Glomerular visceral epithelial cell (primary cell): Measurements from ENCODE around the gene RHOXF1.
"Not testable (repeated sequence)": the region's sequence is repeated elsewhere in the genome, so short reads cannot be mapped to it uniquely, and the experiment has no call there.

ENCODE experiments used
- DNase-seq: peaks from one replicate; pipeline ENCODE4 v3.0.0-alpha.2; 2016; ENCODE audit errors: extremely low spot score

RHOXF1 gene, protein sequence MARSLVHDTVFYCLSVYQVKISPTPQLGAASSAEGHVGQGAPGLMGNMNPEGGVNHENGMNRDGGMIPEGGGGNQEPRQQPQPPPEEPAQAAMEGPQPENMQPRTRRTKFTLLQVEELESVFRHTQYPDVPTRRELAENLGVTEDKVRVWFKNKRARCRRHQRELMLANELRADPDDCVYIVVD

DNA sequence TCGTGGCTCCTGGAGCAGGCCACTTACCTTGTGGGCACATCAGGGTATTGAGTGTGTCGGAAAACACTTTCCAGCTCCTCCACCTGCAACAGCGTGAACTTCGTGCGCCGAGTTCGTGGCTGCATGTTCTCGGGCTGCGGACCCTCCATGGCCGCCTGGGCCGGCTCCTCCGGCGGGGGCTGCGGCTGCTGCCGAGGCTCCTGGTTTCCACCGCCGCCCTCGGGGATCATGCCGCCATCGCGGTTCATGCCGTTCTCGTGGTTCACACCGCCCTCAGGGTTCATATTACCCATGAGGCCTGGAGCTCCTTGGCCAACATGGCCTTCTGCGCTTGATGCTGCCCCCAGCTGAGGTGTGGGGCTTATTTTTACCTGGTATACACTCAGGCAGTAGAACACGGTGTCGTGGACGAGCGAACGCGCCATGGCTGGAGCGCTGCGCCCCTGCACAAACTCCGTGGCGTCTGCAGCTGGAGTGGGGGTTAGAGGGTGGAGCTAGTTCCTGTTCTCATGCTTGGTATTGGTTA, at the start of gene RHOXF1:
RHOXF1 (minus strand) TSS at position 476 of the 526 bp plus-strand sequence; CDS start at position 425, 51 bp downstream.
- DNase-seq = no peak

DNA sequence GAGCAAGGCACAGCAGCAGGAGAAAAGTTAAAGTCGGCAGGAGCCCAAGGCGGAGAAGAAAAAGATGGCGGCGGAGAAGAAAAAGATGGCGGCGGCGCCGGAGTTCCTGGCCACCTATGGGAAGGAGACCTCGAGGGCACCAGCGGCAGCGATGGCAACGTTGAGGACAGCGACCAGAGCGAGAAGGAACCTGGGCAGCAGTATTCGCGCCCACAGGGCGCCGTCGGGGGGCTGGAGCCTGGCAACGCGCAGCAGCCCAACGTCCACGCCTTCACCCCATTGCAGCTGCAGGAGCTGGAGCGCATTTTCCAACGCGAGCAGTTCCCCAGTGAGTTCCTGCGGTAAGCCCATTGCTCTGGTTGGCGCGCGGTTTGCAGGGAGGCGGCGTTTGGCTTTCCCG, 43.4 kb upstream of the RHOXF1 start:
- DNase-seq = not testable (repeated sequence)

DNA sequence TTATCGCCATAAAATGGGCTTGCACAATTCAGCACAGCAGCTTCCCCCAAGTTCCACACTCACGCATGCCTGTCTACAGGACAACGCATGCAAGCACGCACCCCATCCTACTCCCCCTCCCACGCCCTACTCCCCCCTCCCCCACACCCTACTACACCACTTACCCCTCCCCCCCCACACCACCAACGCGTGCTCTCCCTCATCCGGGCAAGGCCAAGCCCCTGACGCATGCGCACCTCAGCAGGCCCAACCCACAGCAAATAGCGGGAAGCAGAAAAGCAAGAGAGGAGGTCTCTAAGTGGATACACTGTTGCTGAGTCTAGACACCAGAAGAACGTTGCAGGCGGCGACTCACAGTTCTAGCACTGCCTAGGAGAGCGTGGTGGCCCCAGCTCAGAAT, 42.6 kb upstream of the RHOXF1 start, which contains the start of gene RHOXF2:
RHOXF2 (plus strand) TSS at position 301 of the 400 bp plus-strand sequence. CDS start 138 bp downstream, outside the sequence.
- not testable (repeated sequence) for DNase-seq

DNA sequence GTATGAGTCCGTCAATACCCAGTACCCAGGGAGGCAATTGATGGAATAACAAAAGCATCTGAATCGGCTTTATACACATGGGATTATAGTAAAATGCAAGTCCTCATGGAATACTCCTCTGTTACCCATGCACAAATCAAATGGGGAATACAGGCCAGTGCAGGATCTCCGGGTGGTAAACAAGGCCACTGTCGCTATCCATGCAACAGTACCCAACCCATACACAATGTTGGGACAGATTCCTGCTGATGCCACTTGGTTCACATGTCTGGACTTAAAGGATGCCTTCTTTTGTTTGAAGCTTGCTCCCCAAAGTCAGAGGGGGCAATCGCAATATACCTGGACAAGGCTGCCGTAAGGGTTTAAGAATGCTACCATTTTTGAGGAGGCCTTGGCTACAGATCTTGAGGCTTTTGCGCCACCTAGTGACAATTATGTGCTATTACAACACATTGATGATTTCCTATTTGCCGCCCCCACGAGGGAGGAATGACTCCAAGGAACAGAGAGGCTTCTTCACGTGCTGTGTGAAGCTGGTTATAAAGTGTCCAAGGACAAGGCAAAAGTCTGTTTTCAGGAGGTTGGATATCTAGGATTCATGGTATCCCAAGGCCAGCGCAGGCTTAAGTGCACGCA, 34.5 kb upstream of the RHOXF1 start:
- DNase-seq = not testable (repeated sequence)

DNA sequence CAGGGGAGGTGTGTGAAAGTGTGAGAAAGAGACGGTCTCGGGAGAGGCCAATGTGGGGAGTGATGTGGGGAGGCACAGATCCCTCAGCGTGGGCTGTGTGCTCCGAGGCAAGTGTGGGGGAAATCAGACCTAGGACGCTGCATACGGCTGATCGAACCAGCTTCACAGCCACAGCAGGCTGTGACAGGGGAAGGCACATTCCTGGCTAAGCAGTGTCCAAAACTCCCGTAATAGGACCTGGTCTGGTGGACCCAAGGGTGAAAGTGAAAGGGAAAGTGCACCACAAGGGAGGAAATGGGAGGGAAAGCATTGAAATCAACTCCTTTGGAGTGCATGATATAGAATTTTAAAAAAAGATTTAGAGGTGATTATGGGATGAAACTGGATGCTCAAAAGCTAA, 31.8 kb upstream of the RHOXF1 start:
- DNase-seq = no peak

DNA sequence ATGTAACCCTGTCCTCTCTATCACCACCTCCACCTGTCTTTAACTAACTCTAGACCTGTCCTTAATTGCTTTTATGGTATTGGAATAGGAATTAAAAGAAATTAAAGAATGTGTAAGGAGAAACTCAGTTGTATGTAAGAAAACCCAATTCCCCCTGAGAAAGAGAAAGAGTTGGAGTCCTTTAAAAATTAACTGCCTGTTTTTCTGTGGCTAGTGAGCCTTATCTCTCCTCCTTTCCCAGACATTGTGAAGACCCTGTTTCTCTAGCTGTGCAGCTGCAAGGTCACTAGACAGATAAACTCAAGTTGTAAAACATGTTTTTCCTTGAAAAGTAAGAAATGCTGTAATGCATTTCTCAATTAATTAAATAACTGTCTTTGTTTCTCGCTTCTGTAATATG, 30.6 kb upstream of the RHOXF1 start:
- not testable (repeated sequence) for DNase-seq

DNA sequence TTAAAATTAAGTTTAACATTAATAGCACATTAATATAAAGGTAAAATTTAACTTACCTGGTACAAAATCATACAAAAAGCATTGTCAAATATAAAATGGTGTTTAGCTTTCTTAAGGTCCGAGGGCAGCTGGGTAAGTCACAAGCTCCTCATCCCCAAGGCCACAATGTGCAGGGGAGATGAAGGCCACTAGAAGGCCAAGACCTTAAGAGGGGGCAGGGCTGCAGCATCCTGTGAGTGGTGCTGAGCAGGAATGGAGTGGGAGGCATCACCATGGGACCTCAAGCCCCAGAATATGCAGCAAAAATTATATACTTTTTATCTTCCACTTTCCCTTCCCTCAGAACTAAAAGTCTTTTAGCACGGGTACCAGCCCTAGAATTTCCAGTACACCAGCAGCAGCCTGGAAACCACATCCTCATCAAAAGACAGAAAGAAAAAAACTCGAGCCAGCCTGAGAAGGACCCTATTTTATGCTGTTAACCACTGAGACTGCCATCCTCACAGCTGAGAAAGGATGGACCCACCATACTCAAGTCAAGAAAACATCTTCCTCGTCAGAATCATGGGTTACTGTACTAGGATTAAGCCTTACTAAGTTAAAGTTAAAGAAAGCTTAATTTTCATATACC, 29.7 kb upstream of the RHOXF1 start:
- DNase-seq = no peak

DNA sequence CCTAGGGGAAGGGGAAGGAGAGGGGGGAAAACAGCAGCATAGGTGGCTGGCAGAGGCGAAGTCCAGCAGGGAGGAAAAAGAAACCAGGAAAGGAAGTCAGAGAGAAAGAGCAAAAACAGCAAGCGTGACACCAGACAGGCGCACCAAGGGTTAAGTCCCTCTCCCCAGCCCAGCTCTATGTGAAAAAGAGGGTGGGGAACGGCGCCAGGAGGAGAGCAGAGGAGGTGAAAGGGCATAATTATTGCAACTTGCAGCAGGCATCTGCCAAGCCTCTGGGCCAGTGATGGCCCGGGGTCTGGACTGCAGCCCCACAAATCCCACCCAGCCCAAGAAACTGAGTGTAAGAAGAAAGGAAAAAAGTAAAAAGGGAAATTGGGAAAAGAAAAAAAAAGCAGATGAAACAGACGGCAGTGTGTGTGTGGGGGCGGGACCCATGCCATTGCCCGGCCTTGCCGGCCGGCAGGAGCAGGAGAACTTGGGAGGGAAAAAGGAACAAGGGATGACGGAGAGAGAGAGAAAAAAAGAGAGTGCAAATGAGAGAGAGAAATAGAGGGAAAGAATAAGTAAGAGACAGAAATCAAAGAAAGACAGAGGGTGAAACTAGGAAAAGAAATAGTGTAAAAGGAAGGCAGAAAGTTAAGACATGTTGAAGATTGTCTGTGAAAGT, 28.6 kb upstream of the RHOXF1 start:
- DNase-seq = no peak

DNA sequence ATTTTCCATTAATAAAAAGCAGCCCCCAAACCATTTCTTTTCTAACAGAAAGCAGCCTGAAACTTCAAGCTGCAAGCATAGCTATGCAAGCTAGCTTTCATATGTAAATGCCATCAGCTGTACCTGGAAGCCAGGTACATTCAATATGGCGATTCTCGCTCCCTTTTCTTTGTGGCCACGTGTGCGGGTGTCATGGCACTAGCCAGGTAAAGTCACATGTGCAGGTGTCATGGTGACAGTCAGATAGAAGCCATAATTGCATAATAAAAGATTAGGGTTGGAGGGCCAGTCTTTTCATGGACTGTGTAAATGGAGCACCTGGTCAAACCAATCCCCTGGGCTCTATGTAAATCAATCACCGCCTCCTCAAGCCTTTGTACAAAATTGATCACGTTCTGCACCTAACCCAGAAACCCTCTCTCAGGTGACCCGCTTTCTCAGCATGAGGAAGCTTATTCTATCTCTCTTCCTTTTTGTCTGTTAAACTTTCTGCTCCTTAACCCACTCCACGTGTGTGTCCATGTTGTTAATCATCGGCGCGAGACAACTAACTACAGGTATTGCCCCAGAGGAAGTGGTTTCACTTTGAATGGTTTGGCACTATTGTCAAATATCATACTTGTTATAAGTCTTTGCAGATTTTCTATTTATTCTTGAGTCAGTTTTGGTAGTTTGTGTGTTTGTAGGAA, 24.7 kb upstream of the RHOXF1 start:
- no peak for DNase-seq

DNA sequence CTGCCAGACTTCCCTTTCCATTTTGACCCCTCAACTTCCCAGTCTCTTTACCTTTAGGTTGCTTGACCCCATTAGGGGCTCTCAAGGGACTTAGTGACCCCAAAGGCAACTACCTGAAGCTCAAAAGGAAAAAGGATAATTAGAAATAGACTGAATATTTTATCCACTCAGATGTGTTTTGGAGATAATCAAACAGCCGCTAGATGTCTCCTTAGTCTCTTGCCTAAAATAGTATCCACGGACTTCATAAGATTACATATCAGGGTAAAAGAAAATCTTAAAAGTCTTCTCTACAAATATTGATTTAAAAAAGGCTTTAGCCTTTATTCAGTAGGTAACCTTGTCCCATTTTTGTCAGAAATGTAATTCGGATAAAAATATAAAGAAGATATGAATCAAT, 21.7 kb upstream of the RHOXF1 start:
- DNase-seq = no peak

DNA sequence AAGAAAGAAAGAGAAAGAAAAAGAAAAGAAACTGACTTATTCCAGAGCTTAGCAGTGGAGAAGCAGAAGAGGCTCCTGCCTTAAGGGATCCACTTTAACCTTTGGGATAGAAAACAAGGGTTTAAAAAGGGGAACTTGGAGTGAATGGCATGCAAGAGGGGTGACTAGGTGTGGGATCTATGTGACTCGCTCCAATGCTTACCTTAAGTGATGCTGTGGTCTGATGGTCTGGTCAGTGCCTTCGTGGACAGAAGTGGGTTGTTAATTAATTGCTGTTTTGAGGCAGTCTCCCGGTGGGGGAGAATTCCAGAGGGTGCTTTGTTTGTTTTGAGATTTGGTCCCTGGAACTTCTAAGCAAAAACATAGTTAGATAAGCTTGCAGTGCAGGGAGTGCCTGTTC, 21.1 kb upstream of the RHOXF1 start:
- DNase-seq = no peak

DNA sequence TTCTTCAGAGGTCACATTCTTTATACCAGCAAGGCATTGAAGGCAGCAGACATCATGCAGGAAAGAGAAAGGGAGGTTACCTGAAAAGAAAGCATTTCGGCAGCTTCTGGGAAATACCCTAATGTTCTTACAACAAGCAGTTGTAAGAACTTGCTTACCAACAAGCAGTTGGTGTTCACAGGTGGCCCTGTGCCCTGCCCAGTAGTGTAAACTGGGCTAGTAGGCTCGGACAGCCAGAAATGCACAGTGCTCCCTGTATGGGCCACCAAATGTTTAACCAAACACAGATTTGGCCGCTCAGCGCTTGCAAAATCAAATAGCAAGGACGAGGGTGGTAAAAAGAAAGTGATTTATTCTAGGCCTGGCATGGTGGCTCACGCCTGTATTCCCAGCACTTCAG, 20.4 kb upstream of the RHOXF1 start:
- no peak for DNase-seq

DNA sequence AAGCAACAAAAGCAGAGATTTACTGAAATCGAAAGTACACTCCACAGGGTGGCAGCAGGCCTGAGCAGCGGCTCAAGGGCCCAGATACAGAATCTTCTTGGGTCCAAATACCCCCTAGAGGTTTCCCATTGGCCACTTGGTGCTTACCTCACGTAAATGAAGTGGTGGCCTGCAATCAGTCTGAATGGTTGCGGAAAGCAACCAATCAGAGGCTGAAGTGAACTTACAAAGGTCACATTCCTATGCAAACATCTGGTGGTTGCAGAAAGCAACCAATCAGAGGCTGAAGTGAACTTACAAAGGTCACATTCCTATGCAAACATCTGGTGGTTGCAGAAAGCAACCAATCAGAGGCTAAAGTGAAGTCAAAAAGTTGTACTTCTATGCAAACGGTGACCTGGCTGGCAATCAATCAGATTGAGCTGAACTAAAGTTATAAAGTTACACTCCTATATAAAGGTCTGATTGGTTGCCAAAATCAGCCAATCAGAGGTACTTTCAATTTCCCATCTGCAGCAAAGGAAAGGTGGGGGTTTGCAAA, 12.7 kb upstream of the RHOXF1 start:
- not testable (repeated sequence) for DNase-seq

DNA sequence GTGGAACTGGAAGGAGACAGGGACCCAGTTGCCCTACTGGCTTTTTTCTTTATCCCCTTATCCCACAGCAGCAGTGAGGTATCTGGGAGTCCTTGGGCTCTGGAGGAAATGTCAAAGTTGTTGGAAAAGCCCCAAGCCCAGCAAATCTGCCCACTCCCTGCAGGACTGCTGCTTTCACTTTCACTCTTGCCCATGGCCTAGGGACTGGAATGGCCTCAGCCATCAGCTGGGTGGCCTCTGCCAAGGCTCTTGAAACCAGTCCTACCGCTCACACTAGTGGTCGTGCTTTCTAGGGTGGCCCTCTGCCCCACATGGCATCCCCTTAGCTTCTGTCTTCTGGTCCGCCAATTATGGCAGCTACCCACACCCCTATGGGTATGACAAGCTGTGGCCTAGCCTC, 9.7 kb upstream of the RHOXF1 start:
- no peak for DNase-seq

DNA sequence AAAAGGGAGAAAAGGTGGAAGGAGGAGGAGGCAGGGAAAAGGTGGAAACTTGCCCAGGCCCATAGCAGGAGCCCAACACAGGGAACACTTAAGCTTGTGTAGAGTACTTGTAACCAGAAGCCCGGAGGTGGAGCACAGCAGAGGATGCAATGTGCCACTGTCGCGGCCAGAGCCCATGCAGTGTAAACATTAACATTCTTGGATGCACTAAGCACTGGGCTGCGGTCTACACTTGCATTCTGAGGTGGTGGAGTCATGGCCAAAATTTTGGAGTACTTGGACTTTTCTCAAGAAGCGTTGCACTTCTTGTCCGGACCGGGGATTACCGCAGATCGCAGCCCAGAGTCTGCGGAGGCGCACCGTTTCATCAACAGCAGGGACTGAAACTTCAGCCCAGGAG, 4.5 kb upstream of the RHOXF1 start:
- no peak for DNase-seq

DNA sequence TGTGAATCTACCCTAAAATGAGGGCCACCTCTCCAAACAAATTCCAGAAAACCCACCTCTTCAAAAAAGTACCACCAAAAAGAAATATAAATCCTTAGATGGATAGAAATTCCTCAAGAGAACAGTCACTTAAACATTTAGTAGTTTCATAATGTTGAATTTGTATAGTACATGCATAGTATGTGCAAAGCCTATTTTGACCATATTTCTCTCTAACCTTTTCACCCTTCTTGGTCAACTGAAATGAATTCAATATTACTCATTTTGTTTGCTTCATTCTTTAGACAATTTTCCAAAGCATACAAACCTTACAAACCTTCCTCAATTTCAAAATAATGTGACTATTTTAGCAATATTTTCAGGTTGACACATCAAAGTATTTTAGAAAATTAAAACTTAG, 4.1 kb downstream of the RHOXF1 start:
- no peak for DNase-seq

DNA sequence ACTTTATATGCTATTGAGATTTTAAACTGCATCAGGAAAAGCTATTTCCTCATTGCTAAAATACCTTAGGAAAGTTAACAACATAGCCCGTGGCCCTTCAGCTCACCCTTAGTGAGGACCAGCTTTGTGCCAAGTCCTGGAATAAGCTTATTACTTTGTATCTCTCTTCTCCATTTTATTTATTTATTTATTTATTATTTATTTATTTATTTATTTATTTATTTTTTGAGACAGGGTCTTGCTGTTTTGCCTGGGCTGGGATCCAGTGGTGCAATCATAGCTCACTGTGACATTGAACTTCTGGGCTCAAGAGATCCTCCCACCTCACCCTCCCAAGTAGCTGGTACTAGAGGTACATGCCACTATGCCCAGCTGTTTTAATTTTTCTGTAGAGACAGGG, 6.3 kb downstream of the RHOXF1 start:
- DNase-seq = no peak

DNA sequence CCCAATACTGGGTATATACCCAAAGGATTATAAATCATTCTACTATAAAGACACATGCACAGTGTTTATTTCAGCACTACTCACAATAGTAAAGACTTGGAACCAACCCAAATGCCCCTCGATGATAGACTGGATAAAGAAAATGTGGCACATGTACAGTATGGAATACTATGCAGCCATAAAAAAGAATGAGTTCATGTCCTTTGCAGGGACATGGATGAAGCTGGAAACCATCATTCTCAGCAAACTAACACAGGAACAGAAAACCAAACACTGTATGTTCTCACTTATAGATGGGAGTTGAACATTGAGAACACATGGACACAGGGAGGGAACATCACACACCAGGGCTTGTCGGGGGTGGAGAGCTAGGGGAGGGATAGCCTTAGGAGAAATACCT, 11.0 kb downstream of the RHOXF1 start:
- not testable (repeated sequence) for DNase-seq

DNA sequence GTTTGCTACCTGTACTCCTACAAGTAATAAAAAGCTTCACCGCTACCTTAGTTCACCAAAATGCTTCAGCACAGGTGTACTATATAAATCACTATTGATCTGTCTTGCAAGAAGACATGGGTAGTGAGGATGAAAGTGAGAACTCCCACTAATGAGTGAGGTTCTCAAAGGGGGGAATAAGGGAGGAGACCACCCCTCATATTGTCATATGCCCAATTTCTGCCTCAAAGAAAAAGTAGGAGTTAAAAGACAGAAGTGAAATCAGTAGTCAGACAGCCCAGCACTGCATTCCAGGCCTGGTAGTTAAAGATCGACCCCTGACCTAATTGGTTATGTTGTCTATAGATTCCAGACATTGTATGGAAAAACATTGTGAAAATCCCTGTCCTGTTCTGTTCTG, 14.7 kb downstream of the RHOXF1 start:
- DNase-seq = not testable (repeated sequence)

DNA sequence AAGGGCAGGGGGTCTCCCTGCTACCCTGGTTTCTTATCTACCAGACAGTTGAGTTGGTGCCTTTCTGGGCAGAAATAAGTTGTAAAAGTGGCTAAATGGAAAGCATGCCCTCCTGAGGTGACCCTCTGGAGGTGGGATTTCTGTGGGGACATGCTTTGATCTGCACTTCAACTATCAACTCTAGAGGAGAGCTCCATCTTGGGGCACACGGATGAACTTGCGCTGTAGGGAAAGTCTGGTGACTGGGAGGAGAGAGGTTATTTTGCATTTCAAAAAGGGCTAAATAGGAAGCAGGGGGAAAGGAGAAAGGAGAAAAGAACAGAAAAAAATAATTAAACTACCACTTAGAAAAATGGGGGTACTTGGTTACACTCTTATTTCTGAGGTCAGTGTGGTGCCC, 25.5 kb downstream of the RHOXF1 start:
- DNase-seq = no peak

DNA sequence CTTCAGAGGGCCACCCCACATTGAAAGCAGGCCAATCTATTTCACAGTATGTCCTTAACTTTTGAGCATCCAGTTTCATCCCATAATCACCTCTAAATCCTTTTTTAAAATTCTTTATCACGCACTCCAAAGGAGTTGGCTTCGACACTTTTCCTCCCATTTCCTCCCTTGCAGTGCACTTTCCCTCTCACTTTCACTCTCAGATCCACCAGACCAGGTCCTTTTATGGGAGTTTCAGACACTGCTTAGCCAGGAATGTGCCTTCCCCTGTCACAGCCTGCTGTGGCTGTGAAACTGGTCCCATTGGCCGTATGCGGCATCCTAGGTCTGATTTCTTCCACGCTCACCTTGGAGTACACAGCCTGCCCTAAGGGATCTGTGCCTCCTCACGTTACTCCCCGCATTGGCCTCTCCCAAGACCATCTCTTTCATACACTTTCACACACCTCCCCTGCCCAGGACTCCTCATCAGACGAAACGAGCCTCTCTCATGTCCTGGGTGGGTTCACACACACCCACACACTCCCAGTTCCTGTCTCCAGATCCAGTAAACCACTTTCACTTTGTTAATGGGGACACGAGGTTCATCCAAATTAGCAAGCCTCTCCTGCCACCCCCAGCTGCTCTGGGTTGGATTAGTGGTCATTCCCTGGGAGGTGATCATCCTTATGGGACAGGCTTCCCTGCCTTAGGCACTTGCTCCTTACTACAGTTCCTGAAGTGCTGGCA, 28.3 kb downstream of the RHOXF1 start:
- no peak for DNase-seq
